Uterus (tissue), 2 donors: Measurements from ENCODE around the gene HRH3.

Experiments used
- POLR2A ChIP-seq, 2 donors: fragments of 450-650 bp; IDR thresholded peaks; one replicate each; pipeline ENCODE4 v1.6.1; 2016; ENCODE audit warnings: antibody characterized with exemption in 2 of 2, mild to moderate bottlenecking in 1 of 2, moderate library complexity in 1 of 2
- TF ChIP-seq, protein P1 (sequence below), 4 experiments: fragments of 200-600 bp in 2 of 4; fragments of 450-650 bp in 2 of 4; sonication (generic) in 2 of 4; IDR thresholded peaks; one replicate each; pipeline ENCODE4 v1.5.1; 2016 to 2019; ENCODE audit warnings: antibody characterized with exemption in 4 of 4, mild to moderate bottlenecking in 2 of 4, moderate library complexity in 1 of 4

DNA sequence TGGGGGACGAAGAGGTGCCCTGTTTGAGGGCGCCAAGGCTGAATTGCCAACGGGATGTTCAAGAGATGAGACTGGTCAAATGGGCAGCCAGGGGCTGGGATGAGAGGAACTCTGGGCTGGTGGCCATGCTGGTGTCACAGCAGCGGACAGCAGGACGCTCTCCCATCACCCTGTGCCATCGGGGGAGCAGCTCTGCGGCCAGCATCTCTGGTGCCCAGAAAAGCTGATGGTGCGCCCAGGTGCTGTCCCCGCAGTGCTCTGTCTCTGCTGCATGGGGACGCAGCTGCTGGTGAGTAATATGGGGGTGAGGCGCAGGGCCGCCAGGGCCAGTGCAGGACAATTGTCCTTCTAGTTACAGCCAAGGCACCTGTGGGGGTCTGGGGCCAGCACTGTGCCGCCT is 4.9 kb upstream of the HRH3 start:
- TF ChIP-seq, protein P1, sequence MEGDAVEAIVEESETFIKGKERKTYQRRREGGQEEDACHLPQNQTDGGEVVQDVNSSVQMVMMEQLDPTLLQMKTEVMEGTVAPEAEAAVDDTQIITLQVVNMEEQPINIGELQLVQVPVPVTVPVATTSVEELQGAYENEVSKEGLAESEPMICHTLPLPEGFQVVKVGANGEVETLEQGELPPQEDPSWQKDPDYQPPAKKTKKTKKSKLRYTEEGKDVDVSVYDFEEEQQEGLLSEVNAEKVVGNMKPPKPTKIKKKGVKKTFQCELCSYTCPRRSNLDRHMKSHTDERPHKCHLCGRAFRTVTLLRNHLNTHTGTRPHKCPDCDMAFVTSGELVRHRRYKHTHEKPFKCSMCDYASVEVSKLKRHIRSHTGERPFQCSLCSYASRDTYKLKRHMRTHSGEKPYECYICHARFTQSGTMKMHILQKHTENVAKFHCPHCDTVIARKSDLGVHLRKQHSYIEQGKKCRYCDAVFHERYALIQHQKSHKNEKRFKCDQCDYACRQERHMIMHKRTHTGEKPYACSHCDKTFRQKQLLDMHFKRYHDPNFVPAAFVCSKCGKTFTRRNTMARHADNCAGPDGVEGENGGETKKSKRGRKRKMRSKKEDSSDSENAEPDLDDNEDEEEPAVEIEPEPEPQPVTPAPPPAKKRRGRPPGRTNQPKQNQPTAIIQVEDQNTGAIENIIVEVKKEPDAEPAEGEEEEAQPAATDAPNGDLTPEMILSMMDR (IDR thresholded peaks at IDR 0.05), result no peak
- TF ChIP-seq POLR2A (IDR thresholded peaks at IDR 0.05), result no peak
